WTC11 (cell line): ENCODE data around the gene MYO5C. TPM values are rescaled to one million over a fixed set of nuclear protein-coding genes. Genes with fewer than 3 reads are reported as not detected.

ENCODE experiments used
- ATAC-seq: fragments of 200-7000 bp; cut with Tn5 transposase; 2 replicates; pipeline ENCODE4 v1.10.0; 2021; ENCODE audit warnings: mild to moderate bottlenecking, moderate library complexity
- CTCF ChIA-PET: fragments of 300-600 bp; sonication (Branson Sonifier 250); formaldehyde crosslinking; loops from one replicate; lab custom pipeline; 2021; ENCODE audit warnings: antibody characterized with exemption; lab: Charles Lee
- POLR2A ChIA-PET: fragments of 350-600 bp; sonication (Branson Sonifier 250); formaldehyde crosslinking; loops from one replicate; lab custom pipeline; 2021; ENCODE audit warnings: antibody characterized with exemption; lab: Charles Lee
- DNase-seq: peaks from one replicate; pipeline ENCODE4 v3.0.0; 2021; ENCODE audit warnings: low spot score
- H3K27ac Mint-ChIP-seq: 2 replicates; pipeline ENCODE4 v1.8.0; 2021; ENCODE audit warnings: mixed read lengths
- H3K27me3 Mint-ChIP-seq: 2 replicates; pipeline ENCODE4 v1.8.0; 2021; ENCODE audit warnings: low read depth, mild to moderate bottlenecking, moderate library complexity, mixed read lengths
- H3K36me3 Mint-ChIP-seq: 2 replicates; pipeline ENCODE4 v1.8.0; 2021; ENCODE audit warnings: mixed read lengths
- H3K4me1 Mint-ChIP-seq: 2 replicates; pipeline ENCODE4 v1.8.0; 2022; ENCODE audit warnings: mixed read lengths
- H3K4me3 Mint-ChIP-seq: 2 replicates; pipeline ENCODE4 v1.8.0; 2021; ENCODE audit warnings: mild to moderate bottlenecking, moderate library complexity, mixed read lengths
- H3K9me3 Mint-ChIP-seq: 2 replicates; pipeline ENCODE4 v1.8.0; 2021; ENCODE audit warnings: mixed read lengths
- CBFB ChIP-seq: sonication (generic); formaldehyde crosslinking; IDR thresholded peaks from 2 replicates; pipeline ENCODE4 v1.8.1; 2022; ENCODE audit warnings: mild to moderate bottlenecking, low read depth, missing genetic modification reagents
- CREM ChIP-seq: sonication (generic); formaldehyde crosslinking; IDR thresholded peaks from 2 replicates; pipeline ENCODE4 v1.8.1; 2022; ENCODE audit warnings: mild to moderate bottlenecking, missing genetic modification reagents, moderate library complexity
- FOXP1 ChIP-seq: sonication (generic); formaldehyde crosslinking; IDR thresholded peaks from 2 replicates; pipeline ENCODE4 v1.8.0; 2022; ENCODE audit warnings: missing genetic modification reagents, mild to moderate bottlenecking, moderate library complexity, borderline replicate concordance
- KAT7 ChIP-seq: sonication (generic); formaldehyde crosslinking; IDR thresholded peaks from 2 replicates; pipeline ENCODE4 v1.8.1; 2023; ENCODE audit warnings: missing genetic modification reagents, mild to moderate bottlenecking, borderline replicate concordance
- NR1H2 ChIP-seq: sonication (generic); formaldehyde crosslinking; IDR thresholded peaks from 2 replicates; pipeline ENCODE4 v1.9.0; 2021; ENCODE audit warnings: mild to moderate bottlenecking, moderate library complexity, missing genetic modification reagents
- NR2C2 ChIP-seq: sonication (generic); formaldehyde crosslinking; IDR thresholded peaks from 2 replicates; pipeline ENCODE4 v1.8.0; 2022; ENCODE audit warnings: mild to moderate bottlenecking, missing genetic modification reagents
- PRRX2 ChIP-seq: fragments of 250-450 bp; sonication (Bioruptor Pico); IDR thresholded peaks from 2 replicates; pipeline ENCODE4 v1.8.0; 2021; ENCODE audit warnings: mild to moderate bottlenecking
- ZBTB21 ChIP-seq: sonication (generic); formaldehyde crosslinking; IDR thresholded peaks from 2 replicates; pipeline ENCODE4 v1.8.1; 2023; ENCODE audit warnings: mild to moderate bottlenecking, missing genetic modification reagents, borderline replicate concordance
- ZNF121 ChIP-seq: sonication (generic); formaldehyde crosslinking; IDR thresholded peaks from 2 replicates; pipeline ENCODE4 v1.8.0; 2023; ENCODE audit warnings: missing genetic modification reagents
- total RNA-seq: library from RNA; stranded (reverse); gene quantifications from 3 replicates; pipeline ENCODE4 v1.2.3, GENCODE V29; 2021
- TF ChIP-seq, protein P1 (sequence below): sonication (generic); formaldehyde crosslinking; IDR thresholded peaks from 2 replicates; pipeline ENCODE4 v1.8.1; 2023; ENCODE audit warnings: mild to moderate bottlenecking, missing genetic modification reagents
- TF ChIP-seq, protein P2 (sequence below): sonication (generic); formaldehyde crosslinking; IDR thresholded peaks from 2 replicates; pipeline ENCODE4 v1.8.0; 2022; ENCODE audit warnings: mild to moderate bottlenecking, missing genetic modification reagents
- TF ChIP-seq, protein P3 (sequence below): sonication (generic); formaldehyde crosslinking; IDR thresholded peaks from 2 replicates; pipeline ENCODE4 v1.8.0; 2022; ENCODE audit warnings: mild to moderate bottlenecking, missing genetic modification reagents
- TF ChIP-seq, protein P4 (sequence below): fragments of 250-450 bp; sonication (Bioruptor Pico); IDR thresholded peaks from 2 replicates; pipeline ENCODE4 v1.8.0; 2021; ENCODE audit warnings: mild to moderate bottlenecking
- TF ChIP-seq, protein P5 (sequence below): sonication (generic); formaldehyde crosslinking; IDR thresholded peaks from 2 replicates; pipeline ENCODE4 v1.8.1; 2023; ENCODE audit warnings: mild to moderate bottlenecking, missing genetic modification reagents
- TF ChIP-seq, protein P6 (sequence below): fragments of 250-450 bp; sonication (Bioruptor Pico); IDR thresholded peaks from 2 replicates; pipeline ENCODE4 v1.9.0; 2021; ENCODE audit warnings: mild to moderate bottlenecking
- TF ChIP-seq, protein P7 (sequence below): fragments of 250-450 bp; sonication (Bioruptor Pico); IDR thresholded peaks from 2 replicates; pipeline ENCODE4 v1.9.0; 2021; ENCODE audit warnings: moderate library complexity, mild to moderate bottlenecking, inconsistent platforms, borderline replicate concordance
- TF ChIP-seq, protein P8 (sequence below): sonication (generic); formaldehyde crosslinking; IDR thresholded peaks from 2 replicates; pipeline ENCODE4 v1.8.0; 2023; ENCODE audit warnings: mild to moderate bottlenecking, missing genetic modification reagents
- TF ChIP-seq, protein P9 (sequence below): sonication (generic); formaldehyde crosslinking; IDR thresholded peaks from 2 replicates; pipeline ENCODE4 v1.8.0; 2022; ENCODE audit warnings: mild to moderate bottlenecking, missing genetic modification reagents

Gene MYO5C
- total RNA-seq, 1 experiment from 2014 or later, result 25.3 TPM

DNA sequence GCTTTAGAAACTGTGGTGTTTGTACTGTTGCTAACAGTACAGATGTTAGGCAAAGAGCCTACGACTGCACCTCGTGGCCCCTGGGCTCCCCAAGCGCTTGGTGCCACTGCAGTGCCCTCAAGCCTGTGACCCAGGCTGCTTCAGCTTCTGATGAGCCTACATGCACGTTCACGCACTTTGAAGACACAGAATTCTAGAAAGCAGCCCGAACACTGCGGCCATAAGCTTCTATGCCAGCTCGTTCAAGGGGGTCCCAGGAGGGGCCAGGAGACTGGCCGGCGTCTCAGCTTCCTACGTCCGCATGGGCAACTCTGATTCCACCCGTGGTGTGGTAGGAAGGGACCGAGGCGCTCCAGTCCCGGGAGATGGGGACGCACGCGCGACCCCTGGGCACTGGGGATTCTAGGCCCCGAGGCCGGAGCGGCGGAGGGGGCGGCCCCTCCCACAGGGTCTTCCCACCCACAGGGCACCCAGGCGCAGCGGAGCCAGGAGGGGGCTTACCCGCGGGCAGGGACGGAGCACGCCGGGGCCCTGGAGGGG, 653 bp downstream of the MYO5C start:
- Mint-ChIP-seq H3K27me3 (no peaks in the 10 kb centered on the region), H3K36me3 (peaks cover 12% of the 10 kb centered on the region), H3K4me1 (peaks cover 25% of the 10 kb centered on the region), H3K27ac (no peak overlapping the region), H3K4me3 (peak overlapping the region; percentile 72), H3K9me3 (peaks cover under 1% of the 10 kb centered on the region)
- peak; percentile 29 for ATAC-seq
- CTCF ChIA-PET, result interaction anchor here (0.6 to 2.1 kb wide), 7 partner anchors 33 to 385 kb away, joined by 3 to 8 read pairs (median 4); no protein-coding TSS in a partner anchor
- DNase-seq, result no peak
- no peak for TF ChIP-seq PRRX2 (CRISPR knock-in tag)
- TF ChIP-seq, protein P1, sequence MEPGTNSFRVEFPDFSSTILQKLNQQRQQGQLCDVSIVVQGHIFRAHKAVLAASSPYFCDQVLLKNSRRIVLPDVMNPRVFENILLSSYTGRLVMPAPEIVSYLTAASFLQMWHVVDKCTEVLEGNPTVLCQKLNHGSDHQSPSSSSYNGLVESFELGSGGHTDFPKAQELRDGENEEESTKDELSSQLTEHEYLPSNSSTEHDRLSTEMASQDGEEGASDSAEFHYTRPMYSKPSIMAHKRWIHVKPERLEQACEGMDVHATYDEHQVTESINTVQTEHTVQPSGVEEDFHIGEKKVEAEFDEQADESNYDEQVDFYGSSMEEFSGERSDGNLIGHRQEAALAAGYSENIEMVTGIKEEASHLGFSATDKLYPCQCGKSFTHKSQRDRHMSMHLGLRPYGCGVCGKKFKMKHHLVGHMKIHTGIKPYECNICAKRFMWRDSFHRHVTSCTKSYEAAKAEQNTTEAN (CRISPR knock-in tag), result 0 out of 2 replicates have a peak, but pooled peaks have one; percentile 8
- no peak for TF ChIP-seq ZBTB21
- no peak for TF ChIP-seq CBFB (CRISPR knock-in tag)
- TF ChIP-seq CREM (CRISPR knock-in tag), result no peak
- TF ChIP-seq, protein P2, sequence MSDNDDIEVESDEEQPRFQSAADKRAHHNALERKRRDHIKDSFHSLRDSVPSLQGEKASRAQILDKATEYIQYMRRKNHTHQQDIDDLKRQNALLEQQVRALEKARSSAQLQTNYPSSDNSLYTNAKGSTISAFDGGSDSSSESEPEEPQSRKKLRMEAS (CRISPR knock-in tag), result 0 out of 2 replicates have a peak, but pooled peaks have one; percentile 7
- no peak for TF ChIP-seq NR1H2 (CRISPR knock-in tag)
- TF ChIP-seq FOXP1 (CRISPR knock-in tag), result no peak; the same call in 1 of the 2 replicates
- POLR2A ChIA-PET, result interaction anchor here (0.5 to 1.4 kb wide), 5 partner anchors 33 to 155 kb away, joined by 3 to 6 read pairs (median 3); no protein-coding TSS in a partner anchor

DNA sequence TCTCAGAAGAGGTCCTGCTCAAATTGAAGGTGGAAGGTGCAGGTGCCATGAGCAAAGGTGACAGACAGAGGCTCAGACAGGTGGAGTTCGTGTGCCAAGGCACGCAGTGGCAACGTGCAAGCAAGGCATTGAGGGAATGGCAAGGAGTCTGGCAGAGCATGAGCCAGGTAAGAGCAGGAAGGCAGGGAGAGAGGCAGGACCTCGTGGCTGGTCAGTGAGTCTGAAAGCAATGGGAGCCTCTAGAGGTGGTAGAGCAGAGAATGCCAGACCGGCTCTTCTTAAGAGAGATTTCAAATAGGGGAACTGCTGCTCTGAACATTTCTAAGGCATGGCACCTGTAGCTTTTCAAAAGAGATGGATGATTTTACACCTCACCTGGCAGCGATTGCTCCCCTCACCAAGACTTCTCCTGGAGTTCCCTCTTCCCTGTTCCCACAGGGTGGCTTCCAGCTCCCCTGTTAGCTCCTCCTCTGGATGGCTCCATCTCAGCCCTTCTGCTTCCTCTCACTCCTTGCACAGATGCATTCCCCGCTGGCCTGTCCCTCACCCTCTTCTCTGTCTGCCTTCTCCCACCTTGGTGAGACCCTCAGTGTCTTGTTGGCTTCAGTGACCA, 2.7 kb downstream of the MYO5C start:
- H3K27ac Mint-ChIP-seq, result peak overlapping the region; percentile 75; the same call in 1 of the 2 replicates
- H3K27me3 Mint-ChIP-seq, result no peaks in the 10 kb centered on the region
- H3K4me1 Mint-ChIP-seq, result peaks cover 46% of the 10 kb centered on the region
- no peaks in the 10 kb centered on the region for H3K9me3 Mint-ChIP-seq
- CTCF ChIA-PET, result interaction anchor here (1.3 kb wide), 1 partner anchor 36 kb away, joined by 4 read pairs; no protein-coding TSS in a partner anchor
- POLR2A ChIA-PET, result no interaction called here
- H3K36me3 Mint-ChIP-seq, result peaks cover 16% of the 10 kb centered on the region
- DNase-seq (no peak), ATAC-seq (no peak)
- TF ChIP-seq, protein P3, sequence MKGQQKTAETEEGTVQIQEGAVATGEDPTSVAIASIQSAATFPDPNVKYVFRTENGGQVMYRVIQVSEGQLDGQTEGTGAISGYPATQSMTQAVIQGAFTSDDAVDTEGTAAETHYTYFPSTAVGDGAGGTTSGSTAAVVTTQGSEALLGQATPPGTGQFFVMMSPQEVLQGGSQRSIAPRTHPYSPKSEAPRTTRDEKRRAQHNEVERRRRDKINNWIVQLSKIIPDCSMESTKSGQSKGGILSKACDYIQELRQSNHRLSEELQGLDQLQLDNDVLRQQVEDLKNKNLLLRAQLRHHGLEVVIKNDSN (CRISPR knock-in tag), result no peak
- TF ChIP-seq NR2C2 (CRISPR knock-in tag) (no peak), ZNF121 (CRISPR knock-in tag) (no peak), PRRX2 (CRISPR knock-in tag) (no peak), CREM (CRISPR knock-in tag) (no peak)
- TF ChIP-seq, protein P4, sequence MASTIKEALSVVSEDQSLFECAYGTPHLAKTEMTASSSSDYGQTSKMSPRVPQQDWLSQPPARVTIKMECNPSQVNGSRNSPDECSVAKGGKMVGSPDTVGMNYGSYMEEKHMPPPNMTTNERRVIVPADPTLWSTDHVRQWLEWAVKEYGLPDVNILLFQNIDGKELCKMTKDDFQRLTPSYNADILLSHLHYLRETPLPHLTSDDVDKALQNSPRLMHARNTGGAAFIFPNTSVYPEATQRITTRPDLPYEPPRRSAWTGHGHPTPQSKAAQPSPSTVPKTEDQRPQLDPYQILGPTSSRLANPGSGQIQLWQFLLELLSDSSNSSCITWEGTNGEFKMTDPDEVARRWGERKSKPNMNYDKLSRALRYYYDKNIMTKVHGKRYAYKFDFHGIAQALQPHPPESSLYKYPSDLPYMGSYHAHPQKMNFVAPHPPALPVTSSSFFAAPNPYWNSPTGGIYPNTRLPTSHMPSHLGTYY (CRISPR knock-in tag), result no peak
- TF ChIP-seq, protein P5, sequence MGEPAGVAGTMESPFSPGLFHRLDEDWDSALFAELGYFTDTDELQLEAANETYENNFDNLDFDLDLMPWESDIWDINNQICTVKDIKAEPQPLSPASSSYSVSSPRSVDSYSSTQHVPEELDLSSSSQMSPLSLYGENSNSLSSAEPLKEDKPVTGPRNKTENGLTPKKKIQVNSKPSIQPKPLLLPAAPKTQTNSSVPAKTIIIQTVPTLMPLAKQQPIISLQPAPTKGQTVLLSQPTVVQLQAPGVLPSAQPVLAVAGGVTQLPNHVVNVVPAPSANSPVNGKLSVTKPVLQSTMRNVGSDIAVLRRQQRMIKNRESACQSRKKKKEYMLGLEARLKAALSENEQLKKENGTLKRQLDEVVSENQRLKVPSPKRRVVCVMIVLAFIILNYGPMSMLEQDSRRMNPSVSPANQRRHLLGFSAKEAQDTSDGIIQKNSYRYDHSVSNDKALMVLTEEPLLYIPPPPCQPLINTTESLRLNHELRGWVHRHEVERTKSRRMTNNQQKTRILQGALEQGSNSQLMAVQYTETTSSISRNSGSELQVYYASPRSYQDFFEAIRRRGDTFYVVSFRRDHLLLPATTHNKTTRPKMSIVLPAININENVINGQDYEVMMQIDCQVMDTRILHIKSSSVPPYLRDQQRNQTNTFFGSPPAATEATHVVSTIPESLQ, result no peak
- no peak overlapping the region for H3K4me3 Mint-ChIP-seq

DNA sequence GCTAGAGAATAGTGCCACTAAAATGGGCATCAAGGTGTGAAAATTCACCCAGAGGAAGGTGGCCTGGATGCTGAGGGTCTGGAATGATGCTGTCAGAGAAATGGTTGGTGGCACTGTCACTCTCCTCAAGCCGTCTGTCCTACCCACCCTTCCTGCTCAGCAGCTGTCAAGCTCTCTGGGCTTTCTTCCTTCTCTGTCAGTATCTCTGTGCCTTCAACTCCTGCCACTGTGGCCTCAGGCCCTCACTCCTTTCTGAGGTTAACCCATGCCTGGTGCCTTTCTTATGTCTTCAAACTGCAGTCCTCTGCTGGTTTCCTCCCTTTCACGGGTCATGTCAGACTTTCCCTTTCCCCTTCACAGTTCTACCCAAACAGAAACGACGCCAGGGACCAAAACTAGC, 4.4 kb downstream of the MYO5C start:
- Mint-ChIP-seq H3K27ac (peak overlapping the region; percentile 37; the same call in 1 of the 2 replicates), H3K27me3 (no peaks in the 10 kb centered on the region), H3K36me3 (peaks cover 27% of the 10 kb centered on the region), H3K4me3 (no peak overlapping the region), H3K9me3 (peaks cover 7% of the 10 kb centered on the region), H3K4me1 (peaks cover 49% of the 10 kb centered on the region)
- ChIA-PET POLR2A (no interaction called here), CTCF (no interaction called here)
- DNase-seq (no peak), ATAC-seq (no peak)
- TF ChIP-seq KAT7 (CRISPR knock-in tag) (no peak), CREM (CRISPR knock-in tag) (no peak), FOXP1 (CRISPR knock-in tag) (no peak)
- TF ChIP-seq, protein P6, sequence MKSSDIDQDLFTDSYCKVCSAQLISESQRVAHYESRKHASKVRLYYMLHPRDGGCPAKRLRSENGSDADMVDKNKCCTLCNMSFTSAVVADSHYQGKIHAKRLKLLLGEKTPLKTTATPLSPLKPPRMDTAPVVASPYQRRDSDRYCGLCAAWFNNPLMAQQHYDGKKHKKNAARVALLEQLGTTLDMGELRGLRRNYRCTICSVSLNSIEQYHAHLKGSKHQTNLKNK (CRISPR knock-in tag), result no peak
- TF ChIP-seq, protein P7, sequence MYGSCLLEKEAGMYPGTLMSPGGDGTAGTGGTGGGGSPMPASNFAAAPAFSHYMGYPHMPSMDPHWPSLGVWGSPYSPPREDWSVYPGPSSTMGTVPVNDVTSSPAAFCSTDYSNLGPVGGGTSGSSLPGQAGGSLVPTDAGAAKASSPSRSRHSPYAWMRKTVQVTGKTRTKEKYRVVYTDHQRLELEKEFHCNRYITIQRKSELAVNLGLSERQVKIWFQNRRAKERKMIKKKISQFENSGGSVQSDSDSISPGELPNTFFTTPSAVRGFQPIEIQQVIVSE (CRISPR knock-in tag), result no peak
- TF ChIP-seq, protein P8, sequence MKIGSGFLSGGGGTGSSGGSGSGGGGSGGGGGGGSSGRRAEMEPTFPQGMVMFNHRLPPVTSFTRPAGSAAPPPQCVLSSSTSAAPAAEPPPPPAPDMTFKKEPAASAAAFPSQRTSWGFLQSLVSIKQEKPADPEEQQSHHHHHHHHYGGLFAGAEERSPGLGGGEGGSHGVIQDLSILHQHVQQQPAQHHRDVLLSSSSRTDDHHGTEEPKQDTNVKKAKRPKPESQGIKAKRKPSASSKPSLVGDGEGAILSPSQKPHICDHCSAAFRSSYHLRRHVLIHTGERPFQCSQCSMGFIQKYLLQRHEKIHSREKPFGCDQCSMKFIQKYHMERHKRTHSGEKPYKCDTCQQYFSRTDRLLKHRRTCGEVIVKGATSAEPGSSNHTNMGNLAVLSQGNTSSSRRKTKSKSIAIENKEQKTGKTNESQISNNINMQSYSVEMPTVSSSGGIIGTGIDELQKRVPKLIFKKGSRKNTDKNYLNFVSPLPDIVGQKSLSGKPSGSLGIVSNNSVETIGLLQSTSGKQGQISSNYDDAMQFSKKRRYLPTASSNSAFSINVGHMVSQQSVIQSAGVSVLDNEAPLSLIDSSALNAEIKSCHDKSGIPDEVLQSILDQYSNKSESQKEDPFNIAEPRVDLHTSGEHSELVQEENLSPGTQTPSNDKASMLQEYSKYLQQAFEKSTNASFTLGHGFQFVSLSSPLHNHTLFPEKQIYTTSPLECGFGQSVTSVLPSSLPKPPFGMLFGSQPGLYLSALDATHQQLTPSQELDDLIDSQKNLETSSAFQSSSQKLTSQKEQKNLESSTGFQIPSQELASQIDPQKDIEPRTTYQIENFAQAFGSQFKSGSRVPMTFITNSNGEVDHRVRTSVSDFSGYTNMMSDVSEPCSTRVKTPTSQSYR, result no peak
- TF ChIP-seq, protein P9, sequence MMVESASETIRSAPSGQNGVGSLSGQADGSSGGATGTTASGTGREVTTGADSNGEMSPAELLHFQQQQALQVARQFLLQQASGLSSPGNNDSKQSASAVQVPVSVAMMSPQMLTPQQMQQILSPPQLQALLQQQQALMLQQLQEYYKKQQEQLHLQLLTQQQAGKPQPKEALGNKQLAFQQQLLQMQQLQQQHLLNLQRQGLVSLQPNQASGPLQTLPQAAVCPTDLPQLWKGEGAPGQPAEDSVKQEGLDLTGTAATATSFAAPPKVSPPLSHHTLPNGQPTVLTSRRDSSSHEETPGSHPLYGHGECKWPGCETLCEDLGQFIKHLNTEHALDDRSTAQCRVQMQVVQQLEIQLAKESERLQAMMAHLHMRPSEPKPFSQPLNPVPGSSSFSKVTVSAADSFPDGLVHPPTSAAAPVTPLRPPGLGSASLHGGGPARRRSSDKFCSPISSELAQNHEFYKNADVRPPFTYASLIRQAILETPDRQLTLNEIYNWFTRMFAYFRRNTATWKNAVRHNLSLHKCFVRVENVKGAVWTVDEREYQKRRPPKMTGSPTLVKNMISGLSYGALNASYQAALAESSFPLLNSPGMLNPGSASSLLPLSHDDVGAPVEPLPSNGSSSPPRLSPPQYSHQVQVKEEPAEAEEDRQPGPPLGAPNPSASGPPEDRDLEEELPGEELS (CRISPR knock-in tag), result no peak
